Measurements from ENCODE around the gene RAI1.
"Not testable (repeated sequence)": the region's sequence is repeated elsewhere in the genome, so short reads cannot be mapped to it uniquely, and the experiment has no call there.

Gene RAI1, protein sequence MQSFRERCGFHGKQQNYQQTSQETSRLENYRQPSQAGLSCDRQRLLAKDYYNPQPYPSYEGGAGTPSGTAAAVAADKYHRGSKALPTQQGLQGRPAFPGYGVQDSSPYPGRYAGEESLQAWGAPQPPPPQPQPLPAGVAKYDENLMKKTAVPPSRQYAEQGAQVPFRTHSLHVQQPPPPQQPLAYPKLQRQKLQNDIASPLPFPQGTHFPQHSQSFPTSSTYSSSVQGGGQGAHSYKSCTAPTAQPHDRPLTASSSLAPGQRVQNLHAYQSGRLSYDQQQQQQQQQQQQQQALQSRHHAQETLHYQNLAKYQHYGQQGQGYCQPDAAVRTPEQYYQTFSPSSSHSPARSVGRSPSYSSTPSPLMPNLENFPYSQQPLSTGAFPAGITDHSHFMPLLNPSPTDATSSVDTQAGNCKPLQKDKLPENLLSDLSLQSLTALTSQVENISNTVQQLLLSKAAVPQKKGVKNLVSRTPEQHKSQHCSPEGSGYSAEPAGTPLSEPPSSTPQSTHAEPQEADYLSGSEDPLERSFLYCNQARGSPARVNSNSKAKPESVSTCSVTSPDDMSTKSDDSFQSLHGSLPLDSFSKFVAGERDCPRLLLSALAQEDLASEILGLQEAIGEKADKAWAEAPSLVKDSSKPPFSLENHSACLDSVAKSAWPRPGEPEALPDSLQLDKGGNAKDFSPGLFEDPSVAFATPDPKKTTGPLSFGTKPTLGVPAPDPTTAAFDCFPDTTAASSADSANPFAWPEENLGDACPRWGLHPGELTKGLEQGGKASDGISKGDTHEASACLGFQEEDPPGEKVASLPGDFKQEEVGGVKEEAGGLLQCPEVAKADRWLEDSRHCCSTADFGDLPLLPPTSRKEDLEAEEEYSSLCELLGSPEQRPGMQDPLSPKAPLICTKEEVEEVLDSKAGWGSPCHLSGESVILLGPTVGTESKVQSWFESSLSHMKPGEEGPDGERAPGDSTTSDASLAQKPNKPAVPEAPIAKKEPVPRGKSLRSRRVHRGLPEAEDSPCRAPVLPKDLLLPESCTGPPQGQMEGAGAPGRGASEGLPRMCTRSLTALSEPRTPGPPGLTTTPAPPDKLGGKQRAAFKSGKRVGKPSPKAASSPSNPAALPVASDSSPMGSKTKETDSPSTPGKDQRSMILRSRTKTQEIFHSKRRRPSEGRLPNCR (N-terminal part only)

DNA sequence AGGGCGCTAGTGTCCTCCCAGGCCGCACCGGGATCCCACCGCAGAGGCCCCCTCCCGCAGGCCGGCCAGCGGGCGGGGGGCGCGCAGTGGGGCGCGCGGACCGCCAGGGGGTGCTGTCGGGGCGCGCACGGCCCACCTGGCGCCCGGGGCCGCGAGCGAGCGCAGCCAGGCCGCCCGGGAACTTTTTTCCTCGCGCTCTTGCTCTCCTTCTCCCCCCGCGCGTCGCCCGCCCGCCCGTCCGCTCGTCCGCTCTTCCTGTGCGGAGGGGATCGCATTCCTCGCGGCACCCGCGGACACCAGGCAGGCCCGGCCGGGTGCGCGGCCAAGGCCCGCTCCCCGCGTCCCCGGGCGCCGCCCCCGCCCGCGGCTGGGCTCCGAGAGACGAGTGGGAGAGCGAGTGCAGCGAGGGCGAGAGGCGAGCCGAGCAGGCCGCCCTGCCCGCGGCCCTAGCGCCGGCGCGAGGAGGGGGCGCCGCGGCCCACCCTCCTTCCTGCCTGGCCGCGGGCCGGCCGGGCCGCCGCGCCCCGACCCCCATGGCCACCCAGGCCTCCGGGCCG is at the start of gene RAI1:
TSS of gene RAI1 (plus strand) at position 272 of the 557 bp plus-strand sequence. CDS start 111,491 bp downstream, outside the sequence.
- DNase-seq = no peak

DNA sequence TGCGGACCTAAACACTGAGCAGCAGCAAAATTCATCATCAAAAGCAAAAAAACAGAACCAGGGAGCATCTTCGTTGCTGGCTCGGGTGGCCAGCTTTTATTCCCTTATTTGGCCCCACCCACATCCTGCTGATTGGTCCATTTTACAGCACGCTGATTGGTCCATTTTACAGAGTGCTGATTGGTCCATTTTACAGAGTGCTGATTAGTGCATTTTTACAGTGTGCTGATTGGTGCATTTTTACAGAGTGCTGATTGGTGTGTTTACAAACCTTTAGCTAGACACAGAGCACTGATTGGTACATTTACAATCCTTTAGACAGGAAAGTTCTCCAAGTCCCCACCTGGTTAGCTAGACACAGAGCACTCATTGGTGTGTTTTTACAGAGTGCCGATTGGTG is 48.6 kb upstream of the RAI1 start:
- not testable (repeated sequence) for DNase-seq

DNA sequence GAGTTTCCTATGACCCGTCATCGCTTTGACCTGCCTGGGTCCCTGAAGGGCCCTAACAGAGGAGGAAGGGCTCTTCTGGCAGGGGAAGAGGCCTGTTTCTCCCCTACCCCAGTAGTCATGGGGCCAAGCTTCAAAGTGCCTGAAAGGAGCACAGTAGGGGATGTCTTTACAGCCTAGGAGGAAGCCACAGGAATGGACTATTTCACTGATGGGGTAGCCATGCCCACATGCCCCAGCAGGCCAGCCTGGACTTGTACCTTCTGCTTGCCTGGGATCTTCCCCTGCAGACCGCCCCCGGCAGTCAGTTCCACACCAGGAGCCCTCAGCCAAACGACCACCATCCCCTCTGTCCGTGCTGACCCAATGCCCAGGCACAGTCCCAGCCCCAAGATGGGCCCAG is 47.9 kb upstream of the RAI1 start:
- no peak for DNase-seq

DNA sequence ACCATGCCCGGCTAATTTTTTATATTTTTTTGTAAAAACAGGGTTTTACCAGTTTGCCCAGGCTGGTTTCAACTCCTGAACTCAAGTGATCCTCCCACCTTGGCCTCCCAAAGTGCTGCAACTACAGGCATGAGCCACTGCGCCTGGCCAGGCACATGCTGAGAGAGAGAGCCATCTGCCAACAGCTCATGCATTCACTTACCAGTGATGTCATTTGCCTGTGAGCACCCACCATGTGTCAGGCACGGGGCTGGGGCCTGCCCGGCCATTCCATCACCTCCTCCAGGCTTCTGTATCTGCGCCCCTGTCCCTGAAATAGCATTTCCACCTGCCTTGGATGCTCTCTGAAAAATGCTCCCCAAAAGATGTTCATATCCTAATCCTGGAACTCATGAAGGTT is 46.1 kb upstream of the RAI1 start:
- no peak for DNase-seq

DNA sequence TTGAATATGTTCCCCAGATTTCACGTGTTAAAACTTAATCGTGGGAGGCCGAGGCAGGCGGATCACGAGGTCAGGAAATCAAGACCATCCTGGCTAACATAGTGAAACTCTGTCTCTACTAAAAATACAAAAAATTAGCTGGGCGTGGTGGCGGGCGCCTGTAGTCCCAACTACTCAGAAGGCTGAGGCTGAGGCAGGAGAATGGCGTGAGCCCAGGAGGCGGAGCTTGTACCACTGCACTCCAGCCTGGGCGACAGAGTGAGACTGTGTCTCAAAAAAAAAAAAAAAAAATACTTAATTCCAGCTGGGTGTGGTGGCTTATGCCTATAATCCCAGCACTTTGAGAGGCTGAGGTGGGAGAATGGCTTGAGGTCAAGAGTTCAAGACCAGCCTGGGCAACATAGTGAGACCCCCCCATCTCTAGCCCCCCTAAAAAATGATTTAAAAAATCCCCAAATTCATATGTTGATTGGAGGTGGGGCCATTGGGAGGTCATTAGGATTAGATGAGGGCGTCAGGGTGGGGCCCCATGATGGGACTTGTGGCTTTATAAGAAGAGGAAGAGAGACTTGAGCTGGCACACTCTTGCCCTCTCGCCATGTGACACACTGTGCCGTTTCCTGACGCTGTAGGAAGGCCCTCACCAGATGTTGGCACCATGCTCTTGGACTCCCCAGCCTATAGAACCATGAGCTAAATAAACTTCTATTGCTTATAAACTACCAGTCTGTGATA is 45.6 kb upstream of the RAI1 start:
- not testable (repeated sequence) for DNase-seq

DNA sequence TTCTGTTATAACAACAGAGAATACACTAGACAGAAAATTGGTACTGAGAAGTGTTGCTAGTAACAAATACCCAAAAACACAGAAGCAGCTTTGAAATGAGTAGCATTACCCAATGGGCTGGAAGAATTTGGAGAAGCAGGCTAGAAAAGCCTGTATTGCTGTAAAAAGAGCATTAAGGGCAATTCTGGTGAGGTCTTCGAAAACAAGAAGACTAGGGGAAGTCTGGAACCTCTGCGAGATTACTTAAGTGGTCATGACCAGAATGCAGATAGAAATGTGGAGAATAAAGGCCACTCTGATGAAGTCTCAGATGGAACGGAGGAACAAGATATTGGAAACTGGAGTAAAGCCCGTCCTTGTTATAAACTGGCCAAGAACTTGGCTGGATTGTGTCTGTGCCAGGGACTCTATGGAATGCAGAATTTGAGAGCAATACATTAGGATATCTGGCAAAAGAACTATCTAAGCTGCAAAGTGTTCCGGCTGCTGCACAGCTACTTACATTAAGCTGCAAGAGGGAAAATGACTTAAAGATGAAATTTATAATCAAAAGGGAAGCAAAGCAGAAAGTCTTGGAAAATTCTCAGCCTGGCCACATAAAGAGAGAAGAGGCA is 44.9 kb upstream of the RAI1 start:
- no peak for DNase-seq

DNA sequence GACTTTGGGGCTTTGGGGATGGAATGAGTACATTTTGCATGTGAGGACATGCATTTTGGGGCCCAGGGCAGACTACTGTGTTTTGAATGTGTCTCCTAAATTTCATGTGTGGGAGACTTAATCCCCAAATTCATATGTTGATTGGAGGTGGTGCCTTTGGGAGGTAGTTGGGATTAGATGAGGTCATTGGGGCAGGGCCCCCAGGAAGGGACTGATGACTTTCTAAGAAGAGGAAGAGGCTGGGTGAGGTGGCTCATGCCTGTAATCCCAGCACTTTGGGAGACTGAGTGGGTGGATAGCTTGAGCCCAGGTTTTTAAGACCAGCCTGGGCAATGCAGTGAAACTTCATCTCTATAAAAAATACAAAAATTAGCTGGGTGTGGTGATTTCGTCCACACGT is 42.8 kb upstream of the RAI1 start:
- no peak for DNase-seq

DNA sequence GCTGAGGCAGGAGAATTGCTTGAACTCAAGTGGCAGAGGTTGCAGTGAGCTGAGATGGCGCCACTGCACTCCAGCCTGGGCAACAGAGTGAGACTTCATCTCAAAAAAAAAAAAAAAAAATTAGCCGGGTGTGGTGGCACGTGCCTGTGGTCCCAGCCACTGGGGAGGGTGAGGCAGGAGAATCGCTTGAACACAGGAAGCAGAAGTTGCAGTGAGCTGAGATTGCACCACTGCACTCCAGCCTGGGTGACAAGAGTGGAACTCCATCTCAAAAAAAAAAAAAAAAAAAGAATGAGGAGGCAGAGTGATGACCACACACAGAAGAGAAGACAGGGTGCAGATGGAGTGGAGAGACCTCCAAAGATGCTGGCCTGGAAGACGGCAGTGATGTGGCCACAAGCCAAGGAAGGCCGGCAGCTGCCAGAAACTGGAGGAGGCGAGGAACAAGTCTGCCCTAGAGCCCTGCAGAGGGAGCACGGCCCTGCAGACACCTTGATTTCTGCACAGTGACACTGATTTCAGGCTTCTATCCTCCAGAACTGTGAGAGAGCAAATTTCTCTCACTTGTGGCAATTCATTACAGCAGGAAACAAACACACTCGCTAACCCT is 41.5 kb upstream of the RAI1 start:
- not testable (repeated sequence) for DNase-seq

DNA sequence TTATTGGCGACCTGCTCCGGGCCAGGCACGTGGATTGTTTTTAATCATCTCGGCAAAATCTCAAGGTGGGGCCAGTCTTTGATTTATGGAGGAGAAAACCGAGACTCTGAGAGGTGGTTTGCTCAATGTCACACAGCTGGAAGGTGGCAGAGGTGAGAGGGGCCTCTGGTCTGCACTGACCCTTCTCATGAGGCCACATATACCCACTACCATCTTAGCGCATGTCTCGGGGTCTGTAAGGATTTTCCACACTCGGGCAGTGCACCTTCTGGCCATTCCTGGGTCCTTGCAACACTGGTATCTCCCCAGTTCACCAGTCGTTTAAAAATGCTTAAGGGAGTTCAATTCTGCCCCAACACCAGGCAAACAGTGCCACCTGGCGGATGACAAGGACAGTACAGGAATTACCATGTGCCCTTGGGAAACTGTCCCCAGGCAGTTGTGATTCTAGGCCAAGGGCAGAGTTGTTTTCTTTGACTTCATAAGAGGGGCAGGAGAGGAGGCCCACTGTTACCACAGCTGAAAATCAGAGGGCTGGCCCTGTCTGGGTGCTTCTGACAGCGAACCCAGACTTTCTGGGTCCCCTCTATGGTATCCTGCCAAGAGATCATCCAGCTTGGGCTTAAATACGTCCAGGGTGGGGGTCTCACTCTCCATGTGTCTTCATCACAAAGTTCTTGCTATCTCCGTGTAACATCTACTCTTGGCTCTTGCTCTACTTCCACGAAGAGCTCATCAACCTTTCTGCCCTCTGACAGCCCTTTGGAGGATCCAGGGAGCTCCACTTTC is 39.4 kb upstream of the RAI1 start:
- DNase-seq = peak; percentile 28

DNA sequence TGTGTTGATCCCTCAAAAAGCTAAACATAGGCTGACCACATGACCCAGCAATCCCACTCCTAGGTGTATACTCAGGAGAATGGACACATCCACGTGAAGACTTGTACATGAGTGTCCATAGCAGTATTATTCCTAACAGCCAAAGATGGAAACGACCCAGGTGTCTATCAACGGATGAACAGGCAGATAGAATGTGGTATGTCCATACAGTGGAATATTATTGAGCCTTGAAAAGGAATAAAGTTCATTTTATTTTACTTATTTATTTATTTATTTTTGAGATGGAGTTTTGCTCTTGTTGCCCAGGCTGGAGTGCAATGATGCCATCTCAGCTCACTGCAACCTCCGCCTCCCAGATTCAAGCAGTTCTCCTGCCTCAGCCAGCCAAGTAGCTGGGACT is 36.1 kb upstream of the RAI1 start:
- DNase-seq = not testable (repeated sequence)

DNA sequence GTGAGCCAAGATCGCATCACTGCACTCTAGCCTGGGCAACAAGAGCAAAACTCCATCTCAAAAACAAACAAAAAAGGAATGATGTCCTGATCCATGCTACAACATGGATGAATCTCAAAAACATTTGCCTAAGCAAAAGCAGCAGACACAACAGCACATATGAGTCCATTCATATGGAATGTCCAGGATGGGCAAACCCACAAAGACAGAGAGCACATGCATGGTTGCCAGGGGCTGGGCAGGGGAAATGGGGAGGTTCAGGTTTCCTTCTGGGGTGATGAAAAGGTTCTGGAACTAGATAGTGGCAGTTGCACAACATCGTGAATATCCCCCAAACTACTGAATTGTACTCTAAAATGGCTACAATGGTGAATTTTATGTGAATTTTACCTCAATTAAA is 35.3 kb upstream of the RAI1 start:
- no peak for DNase-seq

DNA sequence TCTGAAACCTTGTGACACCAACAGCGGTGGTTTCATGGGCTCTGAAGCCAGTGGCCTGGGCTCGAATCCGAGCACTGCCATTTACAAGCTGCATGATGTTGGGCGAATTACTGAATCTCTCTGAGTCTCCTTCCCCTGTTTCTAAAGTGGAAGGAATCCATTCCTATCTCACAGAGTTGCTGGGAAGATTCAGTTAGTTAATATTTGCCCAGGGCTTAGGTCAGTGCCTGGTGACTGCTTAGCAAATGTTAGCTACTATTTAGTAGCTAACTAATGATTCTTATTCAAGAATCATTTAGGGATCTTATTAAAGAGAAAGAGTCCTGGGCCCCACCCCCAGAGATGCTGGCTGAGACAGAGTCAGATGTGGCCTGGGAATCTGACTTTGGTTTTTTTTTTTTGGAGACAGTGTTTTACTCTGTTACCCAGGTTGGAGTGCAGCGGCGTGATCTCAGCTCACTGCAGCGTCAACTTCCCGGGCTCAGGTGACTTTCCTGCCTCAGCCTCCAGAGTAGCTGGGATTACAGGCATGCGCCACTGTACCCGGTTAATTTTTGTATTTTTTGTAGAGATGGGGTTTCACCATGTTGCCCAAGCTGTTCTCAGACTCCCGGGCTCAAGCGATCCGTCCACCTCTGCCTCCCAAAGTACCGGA is 33.6 kb upstream of the RAI1 start:
- DNase-seq = no peak

DNA sequence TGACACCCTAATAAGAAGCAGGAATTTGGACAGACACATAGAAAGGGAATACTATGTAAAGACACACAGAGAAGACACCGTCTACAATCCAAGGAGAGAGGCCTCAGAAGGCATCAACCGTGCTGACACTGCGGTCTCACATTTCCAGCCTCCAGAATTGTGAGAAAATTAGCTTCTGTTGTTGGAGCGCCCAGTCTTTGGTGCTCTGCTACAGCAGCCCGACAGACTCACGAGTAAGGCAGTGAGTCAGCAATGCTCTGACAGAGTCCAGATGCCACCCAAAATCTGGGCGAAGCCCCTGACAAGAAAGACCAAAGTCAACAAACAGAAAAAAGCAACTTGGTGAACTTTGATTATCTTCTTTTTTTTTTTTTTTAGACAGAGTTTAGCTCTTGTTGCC is 32.5 kb upstream of the RAI1 start:
- no peak for DNase-seq

DNA sequence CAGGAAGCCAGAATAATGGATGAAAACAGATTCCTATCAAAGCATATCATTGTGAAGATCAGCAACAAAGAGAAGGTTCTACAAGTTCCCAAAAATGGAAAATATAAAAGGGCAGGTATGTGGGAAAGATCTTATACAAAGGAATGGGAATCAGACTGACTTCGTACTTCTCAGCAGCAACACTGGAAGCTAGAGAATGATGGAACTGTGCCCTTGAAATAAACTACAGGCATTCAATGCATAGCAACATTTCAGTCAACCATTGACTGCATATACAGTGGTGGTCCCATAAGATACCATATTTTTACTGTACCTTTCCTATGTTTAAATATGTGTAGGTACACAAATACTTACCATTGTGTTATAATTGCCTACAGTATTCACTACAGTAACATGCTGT is 30.3 kb upstream of the RAI1 start:
- DNase-seq = no peak

DNA sequence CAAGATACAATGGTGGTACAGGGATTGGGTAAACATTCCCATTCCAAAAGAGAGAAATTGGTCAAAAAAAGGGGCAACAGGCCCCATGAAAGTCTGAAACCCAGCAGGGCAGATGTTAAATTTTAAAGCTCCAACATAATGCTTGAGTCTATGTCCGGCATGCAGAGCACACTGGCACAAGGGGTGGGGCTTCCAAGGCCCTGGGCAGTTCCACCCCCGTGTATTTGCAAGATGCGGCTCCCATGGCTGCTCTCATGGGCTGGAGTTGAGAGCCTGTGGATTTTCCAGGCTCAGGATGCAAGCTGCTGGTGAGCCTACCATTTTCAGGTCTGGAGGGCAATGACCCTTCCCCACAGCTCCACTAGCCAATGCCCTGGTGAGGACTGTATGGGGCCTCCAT is 27.9 kb upstream of the RAI1 start:
- DNase-seq = no peak

DNA sequence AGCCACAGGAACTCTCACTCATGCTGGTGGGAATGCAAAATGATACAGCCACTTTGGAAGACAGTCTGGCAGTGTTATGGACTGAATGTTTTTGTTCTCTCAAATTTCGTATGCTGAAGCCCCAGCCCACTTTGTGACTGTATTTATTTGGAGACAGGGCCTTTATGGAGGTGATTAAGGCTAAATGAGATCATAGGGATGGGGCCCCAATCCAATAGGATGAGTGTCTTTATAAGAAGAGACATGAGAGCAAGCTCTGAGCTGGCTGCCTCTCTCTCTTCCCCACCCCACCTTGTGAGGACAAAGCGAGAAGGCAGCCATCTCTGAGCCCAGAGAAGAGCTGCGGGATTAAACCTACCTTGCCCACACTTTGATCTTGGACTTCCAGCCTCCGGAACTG is 21.9 kb upstream of the RAI1 start:
- no peak for DNase-seq

DNA sequence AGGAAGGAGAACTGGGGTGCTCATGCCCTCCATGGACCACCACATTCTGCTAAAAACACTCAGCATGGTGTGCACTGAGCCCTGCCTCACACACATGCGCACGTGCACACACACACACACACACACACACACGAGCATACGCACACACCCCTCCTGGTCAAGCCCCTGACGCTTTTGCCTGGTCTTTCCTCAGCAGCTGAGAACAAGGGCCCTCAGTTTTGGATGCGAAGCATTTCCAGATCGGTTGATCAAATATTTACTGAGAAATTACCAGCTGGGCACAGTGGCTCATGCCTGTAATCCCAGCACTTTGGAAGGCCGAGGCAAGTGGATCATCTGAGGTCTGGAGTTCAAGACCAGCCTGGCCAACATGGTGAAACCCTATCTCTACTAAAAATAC is 20.1 kb upstream of the RAI1 start:
- no peak for DNase-seq

DNA sequence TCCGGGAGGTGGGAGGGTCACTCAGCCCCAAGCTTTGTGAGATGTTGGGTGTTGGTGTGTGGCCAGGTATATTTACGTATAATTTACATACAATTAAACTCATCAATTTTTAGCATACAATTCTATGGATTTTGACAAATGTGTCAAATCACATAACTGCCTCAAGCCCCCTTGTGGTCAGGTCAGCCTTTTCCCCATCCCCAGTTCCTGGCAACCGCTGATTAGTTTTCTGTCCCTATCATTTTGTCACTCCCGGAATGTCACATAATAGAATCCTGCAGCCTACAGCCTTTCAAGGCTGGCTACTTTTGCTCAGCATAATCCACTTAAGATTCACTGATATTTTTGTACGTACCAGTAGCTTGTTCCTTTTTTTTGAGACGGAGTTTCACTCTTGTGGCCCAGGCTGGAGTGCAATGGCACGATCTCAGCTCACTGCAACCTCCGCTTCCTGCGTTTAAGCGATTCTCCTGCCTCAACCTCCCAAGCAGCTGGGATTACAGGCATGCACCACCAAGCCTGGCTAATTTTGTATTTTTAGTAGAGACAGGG is 19.3 kb upstream of the RAI1 start:
- DNase-seq = no peak

DNA sequence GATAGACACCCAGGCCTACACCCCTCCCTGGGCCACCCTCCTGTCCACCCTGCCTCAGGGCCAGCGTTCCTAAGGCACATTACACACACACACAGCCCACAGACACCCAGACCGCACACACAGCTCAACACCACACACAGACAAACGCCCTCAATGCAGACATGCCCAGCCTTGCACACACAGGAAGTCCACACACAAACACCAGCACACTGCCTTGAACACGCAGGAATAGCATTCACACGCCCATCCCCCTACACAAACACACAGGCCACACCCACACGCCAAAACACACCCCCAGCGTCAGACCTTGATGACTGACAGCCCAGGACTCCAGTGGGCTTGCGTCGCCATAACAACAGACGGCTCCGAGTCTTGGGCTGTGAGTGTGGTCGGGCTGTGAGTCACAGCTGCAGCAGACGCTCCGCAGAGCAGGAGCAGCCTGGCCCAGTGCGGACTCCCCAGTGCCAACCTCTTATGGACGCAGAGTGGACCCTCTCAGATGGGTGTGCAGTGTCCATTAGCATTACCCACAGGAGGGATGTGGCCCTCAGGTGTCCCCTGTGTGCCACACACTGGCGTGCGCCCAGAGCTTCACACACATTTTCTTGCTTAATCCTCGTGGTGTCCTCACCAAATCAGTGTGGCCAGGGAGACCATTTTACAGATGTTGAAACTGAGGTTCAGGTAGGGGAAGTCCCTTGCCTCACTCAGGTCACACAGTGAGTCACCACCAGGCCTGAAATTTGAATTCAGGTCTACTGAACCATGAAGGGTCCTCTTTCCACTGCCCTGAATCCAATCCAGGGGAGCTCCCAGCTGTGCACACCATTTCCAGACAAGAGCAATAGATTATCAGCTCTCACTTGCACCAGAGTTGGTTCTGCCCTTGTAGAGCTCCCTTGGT is 17.8 kb upstream of the RAI1 start:
- no peak for DNase-seq

Data from NCI-H187 treated with DMSO at 0.1 percent for 48 hours (cell line).